GM23338 (cell line): Measurements from ENCODE around the gene BMAL1. TPM values are rescaled to one million over a fixed set of nuclear protein-coding genes. Genes with fewer than 3 reads are reported as not detected.

Experiments
- ATAC-seq: fragments of 200-7000 bp; cut with Tn5 transposase; 3 replicates; pipeline ENCODE4 v1.9.1; 2020
- DNase-seq: peaks from one replicate; pipeline ENCODE4 v3.0.0-alpha.2; 2015; ENCODE audit warnings: low spot score
- H2AFZ ChIP-seq: fragments of 200-600 bp; sonication (generic); 2 replicates; pipeline ENCODE4 v1.8.0; 2016; ENCODE audit warnings: antibody characterized with exemption, mild to moderate bottlenecking, moderate library complexity
- H3F3A ChIP-seq: fragments of 200-600 bp; sonication (generic); replicated peaks from 2 replicates; pipeline ENCODE4 v1.8.0; 2017; ENCODE audit warnings: antibody characterized with exemption, mixed run types, low read depth
- H3K27ac ChIP-seq: fragments of 200-600 bp; sonication (generic); 2 replicates; pipeline ENCODE4 v1.6.1; 2016; ENCODE audit warnings: low read depth
- H3K27me3 ChIP-seq: fragments of 200-600 bp; sonication (generic); 2 replicates; pipeline ENCODE4 v1.8.0; 2016; ENCODE audit warnings: mild to moderate bottlenecking, mixed run types, moderate library complexity; ENCODE audit not compliant: insufficient read depth
- H3K36me3 ChIP-seq: fragments of 200-600 bp; sonication (generic); 2 replicates; pipeline ENCODE4 v1.8.0; 2016; ENCODE audit warnings: mild to moderate bottlenecking; ENCODE audit not compliant: insufficient read depth
- H3K4me1 ChIP-seq: fragments of 200-600 bp; sonication (generic); 2 replicates; pipeline ENCODE4 v1.8.0; 2016; ENCODE audit warnings: mild to moderate bottlenecking, moderate library complexity; ENCODE audit not compliant: insufficient read depth
- H3K4me2 ChIP-seq: fragments of 200-600 bp; sonication (generic); 2 replicates; pipeline ENCODE4 v1.7.1; 2017; ENCODE audit warnings: mixed run types
- H3K4me3 ChIP-seq: fragments of 200-600 bp; sonication (generic); 2 replicates; pipeline ENCODE4 v1.6.1; 2016; ENCODE audit warnings: mixed run types
- H3K79me2 ChIP-seq: fragments of 200-600 bp; sonication (generic); replicated peaks from 2 replicates; pipeline ENCODE4 v1.8.0; 2017; ENCODE audit warnings: mild to moderate bottlenecking; ENCODE audit not compliant: insufficient read depth
- H3K9me2 ChIP-seq: fragments of 200-600 bp; sonication (generic); 2 replicates; pipeline ENCODE4 v1.8.0; 2017; ENCODE audit not compliant: insufficient read depth
- H4K20me1 ChIP-seq: fragments of 200-600 bp; sonication (generic); replicated peaks from 2 replicates; pipeline ENCODE4 v1.8.0; 2017; ENCODE audit warnings: mild to moderate bottlenecking; ENCODE audit not compliant: insufficient read depth
- H3K27ac Mint-ChIP-seq: 2 replicates; pipeline ENCODE4 v1.8.0; 2020; ENCODE audit warnings: inconsistent platforms, mild to moderate bottlenecking, moderate library complexity, mixed read lengths
- H3K27me3 Mint-ChIP-seq: 3 replicates; pipeline ENCODE4 v1.8.0; 2022; ENCODE audit warnings: low read depth, mild to moderate bottlenecking, moderate library complexity, mixed read lengths, inconsistent platforms; ENCODE audit not compliant: insufficient read depth, poor library complexity
- H3K36me3 Mint-ChIP-seq: 3 replicates; pipeline ENCODE4 v1.8.0; 2021; ENCODE audit warnings: low read depth, mild to moderate bottlenecking, inconsistent platforms, moderate library complexity, mixed read lengths
- H3K4me1 Mint-ChIP-seq: 3 replicates; pipeline ENCODE4 v1.8.0; 2020; ENCODE audit warnings: mild to moderate bottlenecking, inconsistent platforms, mixed read lengths
- H3K4me3 Mint-ChIP-seq: 3 replicates; pipeline ENCODE4 v1.8.0; 2021; ENCODE audit warnings: moderate library complexity, mild to moderate bottlenecking, inconsistent platforms, mixed read lengths
- H3K9me3 Mint-ChIP-seq: 3 replicates; pipeline ENCODE4 v1.8.0; 2020; ENCODE audit warnings: moderate library complexity, mild to moderate bottlenecking, inconsistent platforms, mixed read lengths
- CREB1 ChIP-seq: fragments of 250-450 bp; sonication (Bioruptor Pico); IDR thresholded peaks from 2 replicates; pipeline ENCODE4 v1.5.0; 2020; ENCODE audit warnings: low read depth, mild to moderate bottlenecking, moderate library complexity
- CTCF ChIP-seq, 2 experiments: fragments of 200-600 bp in 1 of 2; sonication (generic) in 1 of 2; conservative IDR thresholded peaks; 2 replicates each; pipeline versions ENCODE4 v1.5.1 to v1.6.1; 2016 to 2017; ENCODE audit warnings: antibody characterized with exemption in 2 of 2, low read depth in 2 of 2, mild to moderate bottlenecking in 2 of 2, moderate library complexity in 1 of 2
- ETS1 ChIP-seq: IDR thresholded peaks from 2 replicates; pipeline ENCODE4 v1.6.1; 2016; ENCODE audit warnings: antibody characterized with exemption
- EZH2 ChIP-seq: fragments of 200-600 bp; sonication (generic); IDR thresholded peaks from one replicate; pipeline ENCODE4 v1.8.0; 2017; ENCODE audit warnings: antibody characterized with exemption, mild to moderate bottlenecking, low read depth; ENCODE audit not compliant: unreplicated experiment
- EZH2phosphoT487 ChIP-seq: fragments of 200-600 bp; sonication (generic); IDR thresholded peaks from one replicate; pipeline ENCODE4 v1.8.1; 2018; ENCODE audit warnings: antibody characterized with exemption; ENCODE audit not compliant: unreplicated experiment
- JUNB ChIP-seq: IDR thresholded peaks from one replicate; pipeline ENCODE4 v1.6.1; 2016; ENCODE audit warnings: antibody characterized with exemption; ENCODE audit not compliant: unreplicated experiment
- NANOG ChIP-seq: IDR thresholded peaks from 2 replicates; pipeline ENCODE4 v1.6.1; 2016; ENCODE audit warnings: antibody characterized with exemption, borderline replicate concordance
- POLR2AphosphoS5 ChIP-seq: IDR thresholded peaks from 2 replicates; pipeline ENCODE4 v1.6.1; 2016; ENCODE audit warnings: antibody characterized with exemption, low read depth
- REST ChIP-seq: IDR thresholded peaks from one replicate; pipeline ENCODE4 v1.6.1; 2018; ENCODE audit warnings: antibody characterized with exemption; ENCODE audit not compliant: unreplicated experiment
- STAT1 ChIP-seq: IDR thresholded peaks from one replicate; pipeline ENCODE4 v1.6.1; 2016; ENCODE audit warnings: antibody characterized with exemption; ENCODE audit not compliant: unreplicated experiment
- ZNF114 ChIP-seq: fragments of 250-450 bp; sonication (Bioruptor Pico); IDR thresholded peaks from 2 replicates; pipeline ENCODE4 v1.5.0; 2020; ENCODE audit warnings: mild to moderate bottlenecking, moderate library complexity
- ZNF331 ChIP-seq: fragments of 250-450 bp; sonication (Bioruptor Pico); IDR thresholded peaks from 2 replicates; pipeline ENCODE4 v1.5.0; 2020; ENCODE audit warnings: low read depth, mild to moderate bottlenecking, moderate library complexity
- ZNF462 ChIP-seq: fragments of 250-450 bp; sonication (Bioruptor Pico); IDR thresholded peaks from 2 replicates; pipeline ENCODE4 v1.5.0; 2020; ENCODE audit warnings: mild to moderate bottlenecking, moderate library complexity
- polyA plus RNA-seq: library from polyadenylated mRNA; unstranded; fragments of >200 nt; fragmentation: Nextera tagmentation; extraction: Ambion mirVana; gene quantifications from 2 replicates; pipeline ENCODE4 v1.2.1, GENCODE V29; 2016
- total RNA-seq: library from RNA; depleted of rRNA; stranded (reverse); fragments of >200 nt; shearing (Covaris generic); gene quantifications from 2 replicates; pipeline ENCODE4 v1.2.3, GENCODE V29; 2014

The BMAL1 gene
- total and polyA plus RNA-seq, 2 experiments from 2014 or later: 5.1 to 7.2 TPM

- H3K4me3 ChIP-seq: no peak overlapping the region
- no peaks in the 10 kb centered on the region for H3K9me2 ChIP-seq
- Mint-ChIP-seq H3K4me3 (no peak overlapping the region), H3K27ac (no peak overlapping the region), H3K9me3 (no peaks in the 10 kb centered on the region), H3K27me3 (peaks cover 6% of the 10 kb centered on the region), H3K4me1 (peaks cover 9% of the 10 kb centered on the region), H3K36me3 (no peaks in the 10 kb centered on the region)
- H3K27me3 ChIP-seq: no peaks in the 10 kb centered on the region
- no peak for DNase-seq
- H3K27ac ChIP-seq: no peak overlapping the region
- TF ChIP-seq ZNF114: no peak
- TF ChIP-seq NANOG: no peak
- no peak for TF ChIP-seq STAT1
- TF ChIP-seq JUNB: no peak
- TF ChIP-seq CTCF (conservative IDR thresholded peaks at IDR 0.05; ENCODE audit: low read depth in 2 of 2): no peak
- TF ChIP-seq ZNF462: no peak
- TF ChIP-seq CREB1 (CRISPR knock-in tag): no peak
- no peak for TF ChIP-seq REST
- TF ChIP-seq EZH2: no peak
- TF ChIP-seq ZNF331: no peak
- no peak for TF ChIP-seq ETS1
- TF ChIP-seq EZH2phosphoT487: no peak
- no peak for TF ChIP-seq POLR2AphosphoS5
- no peak overlapping the region for H3K4me2 ChIP-seq
- no peak for ATAC-seq
- H3K4me1 ChIP-seq: no peaks in the 10 kb centered on the region
- H3K79me2 ChIP-seq: no peaks in the 10 kb centered on the region
- H4K20me1 ChIP-seq: no peaks in the 10 kb centered on the region
- H3F3A ChIP-seq: no peaks in the 10 kb centered on the region
- no peaks in the 10 kb centered on the region for H3K36me3 ChIP-seq
- no peak overlapping the region for H2AFZ ChIP-seq
Measured at GRCh38 chr11:13247606-13248296, 29.8 kb upstream of the BMAL1 start.
